Right lobe of liver (tissue), 4 donors: ENCODE data around the gene SV2C.

ENCODE experiments used
- POLR2A ChIP-seq: fragments of 450-650 bp; IDR thresholded peaks from one replicate; pipeline ENCODE4 v1.6.1; 2017; ENCODE audit warnings: antibody characterized with exemption, mild to moderate bottlenecking
- TF ChIP-seq, protein P1 (sequence below), 4 donors: fragments of 200-600 bp in 3 of 4; fragments of 450-650 bp in 1 of 4; IDR thresholded peaks; one replicate each; pipeline versions ENCODE4 v1.5.1 to v1.8.0; 2016 to 2022; ENCODE audit warnings: antibody characterized with exemption in 4 of 4, mild to moderate bottlenecking in 2 of 4
- donor health status: DM: no; HTN: no; CAD: no.
- donor health status: DM: no; HTN: no; CAD: no.
- donor health status: DM: no; HTN: yes; CAD: no.

DNA sequence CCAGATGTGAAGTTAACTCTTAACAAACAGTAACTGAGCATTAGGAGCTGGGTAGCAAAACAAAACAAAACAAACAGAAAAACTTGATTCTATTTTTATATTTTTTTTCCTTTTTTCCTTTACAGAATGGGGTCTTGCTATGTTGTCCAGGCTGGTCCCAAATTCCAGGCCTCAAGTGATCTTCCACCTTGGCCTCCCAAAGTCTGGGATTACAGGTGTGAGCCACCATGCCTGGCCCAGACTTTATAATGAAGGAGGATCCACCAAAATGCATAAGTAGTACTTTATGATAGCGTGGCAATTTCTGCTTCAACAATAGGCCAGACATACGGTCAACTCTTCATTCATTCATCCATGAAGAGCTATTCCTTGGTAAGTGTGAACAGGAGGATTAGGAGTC lies 314.0 kb downstream of the SV2C start:
- TF ChIP-seq POLR2A = no peak
- TF ChIP-seq, protein P1, sequence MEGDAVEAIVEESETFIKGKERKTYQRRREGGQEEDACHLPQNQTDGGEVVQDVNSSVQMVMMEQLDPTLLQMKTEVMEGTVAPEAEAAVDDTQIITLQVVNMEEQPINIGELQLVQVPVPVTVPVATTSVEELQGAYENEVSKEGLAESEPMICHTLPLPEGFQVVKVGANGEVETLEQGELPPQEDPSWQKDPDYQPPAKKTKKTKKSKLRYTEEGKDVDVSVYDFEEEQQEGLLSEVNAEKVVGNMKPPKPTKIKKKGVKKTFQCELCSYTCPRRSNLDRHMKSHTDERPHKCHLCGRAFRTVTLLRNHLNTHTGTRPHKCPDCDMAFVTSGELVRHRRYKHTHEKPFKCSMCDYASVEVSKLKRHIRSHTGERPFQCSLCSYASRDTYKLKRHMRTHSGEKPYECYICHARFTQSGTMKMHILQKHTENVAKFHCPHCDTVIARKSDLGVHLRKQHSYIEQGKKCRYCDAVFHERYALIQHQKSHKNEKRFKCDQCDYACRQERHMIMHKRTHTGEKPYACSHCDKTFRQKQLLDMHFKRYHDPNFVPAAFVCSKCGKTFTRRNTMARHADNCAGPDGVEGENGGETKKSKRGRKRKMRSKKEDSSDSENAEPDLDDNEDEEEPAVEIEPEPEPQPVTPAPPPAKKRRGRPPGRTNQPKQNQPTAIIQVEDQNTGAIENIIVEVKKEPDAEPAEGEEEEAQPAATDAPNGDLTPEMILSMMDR (IDR thresholded peaks at IDR 0.05) = no peak
